Osteoblast (primary cell): ENCODE measurements around the gene TBC1D2B. TPM values are rescaled to one million over a fixed set of nuclear protein-coding genes. Genes with fewer than 3 reads are reported as not detected.

ENCODE experiments used
- DNase-seq: peaks from one replicate; pipeline ENCODE4 v3.0.0; 2011; ENCODE audit warnings: low spot score, mixed read lengths; ENCODE audit not compliant: insufficient read length; ENCODE audit errors: missing footprints
- H2AFZ ChIP-seq: 2 replicates; pipeline ENCODE4 v1.6.0; 2011; ENCODE audit warnings: mild to moderate bottlenecking, low read length
- H3K27ac ChIP-seq: 2 replicates; pipeline ENCODE4 v1.5.1; 2011; ENCODE audit warnings: mild to moderate bottlenecking, low read depth, low read length, moderate library complexity
- H3K27me3 ChIP-seq: 2 replicates; pipeline ENCODE4 v1.6.0; 2012; ENCODE audit warnings: mild to moderate bottlenecking, control low read depth, inconsistent platforms, low read length, moderate library complexity; ENCODE audit not compliant: insufficient read depth
- H3K36me3 ChIP-seq: 2 replicates; pipeline ENCODE4 v1.5.1; 2011; ENCODE audit warnings: mild to moderate bottlenecking, low read length, control low read depth, moderate library complexity; ENCODE audit not compliant: insufficient read depth
- H3K4me1 ChIP-seq: 2 replicates; pipeline ENCODE4 v1.5.1; 2011; ENCODE audit warnings: mild to moderate bottlenecking, low read length, control low read depth, moderate library complexity; ENCODE audit not compliant: insufficient read depth
- H3K4me2 ChIP-seq: 2 replicates; pipeline ENCODE4 v1.6.0; 2011; ENCODE audit warnings: mild to moderate bottlenecking, low read length; ENCODE audit not compliant: insufficient read depth
- H3K4me3 ChIP-seq: fragments of 200-600 bp; sonication (generic); 3 replicates; pipeline ENCODE4 v1.5.1; 2012; ENCODE audit warnings: mild to moderate bottlenecking, low read length, inconsistent platforms; ENCODE audit not compliant: insufficient read depth
- H3K79me2 ChIP-seq: 2 replicates; pipeline ENCODE4 v1.6.0; 2012; ENCODE audit warnings: mild to moderate bottlenecking, low read length, control low read depth, inconsistent platforms; ENCODE audit not compliant: insufficient read depth
- H3K9me3 ChIP-seq: 2 replicates; pipeline ENCODE4 v1.5.1; 2011; ENCODE audit warnings: low read depth, low read length, control low read depth
- H4K20me1 ChIP-seq: 2 replicates; pipeline ENCODE4 v1.6.0; 2012; ENCODE audit warnings: mild to moderate bottlenecking, low read length, control low read depth; ENCODE audit not compliant: insufficient read depth
- CTCF ChIP-seq: IDR thresholded peaks from 2 replicates; pipeline ENCODE4 v1.5.1; 2011; ENCODE audit warnings: mild to moderate bottlenecking, low read depth, low read length, moderate library complexity; ENCODE audit errors: extremely low read depth
- total RNA-seq: library from RNA; depleted of rRNA; stranded (reverse); fragments of >200 nt; gene quantifications from 2 replicates; pipeline ENCODE4 v1.2.3, GENCODE V29; 2012

TBC1D2B gene
- total RNA-seq, 1 donor = 58.3 TPM

DNA sequence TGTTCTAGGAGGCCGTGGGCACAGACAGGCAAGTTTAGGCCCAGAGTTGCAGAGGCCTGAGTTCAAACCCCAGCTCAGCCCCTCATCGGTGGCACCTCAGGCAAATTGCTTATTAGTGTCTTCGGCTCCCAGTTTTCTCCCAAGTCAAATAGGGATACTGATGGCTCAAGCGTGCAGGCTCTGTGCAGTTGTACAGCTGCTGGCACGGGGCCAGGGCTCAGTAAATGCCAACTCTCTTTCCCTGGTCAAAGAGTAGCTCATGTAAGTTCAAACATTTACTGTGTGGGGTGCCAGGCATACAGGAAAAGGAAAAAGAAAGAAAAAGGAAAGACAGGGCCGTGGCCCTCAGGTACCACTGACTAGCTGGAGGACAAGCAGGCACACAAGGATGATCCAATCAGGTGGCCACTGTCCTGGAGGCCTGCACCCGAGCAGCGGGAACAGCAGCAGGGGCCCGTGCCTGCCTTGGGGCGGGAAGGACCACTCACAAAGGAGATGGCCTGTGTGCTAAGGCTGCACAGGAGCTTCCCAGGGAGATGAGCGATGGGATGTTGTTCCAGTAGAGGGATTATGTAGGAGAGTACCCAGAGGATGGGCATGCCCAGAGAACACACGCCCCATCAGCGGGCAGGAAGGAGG lies 70.8 kb downstream of the TBC1D2B start:
- H3K79me2 ChIP-seq = peaks cover 4% of the 10 kb centered on the region
- DNase-seq = no peak
- H3K4me3 ChIP-seq = no peak overlapping the region
- H3K27ac ChIP-seq = no peak overlapping the region
- H3K4me2 ChIP-seq = no peak overlapping the region
- no peak for TF ChIP-seq CTCF
- no peaks in the 10 kb centered on the region for H3K9me3 ChIP-seq
- H3K27me3 ChIP-seq = no peaks in the 10 kb centered on the region
- H3K4me1 ChIP-seq = peaks cover 26% of the 10 kb centered on the region
- H2AFZ ChIP-seq = no peak overlapping the region
- peaks cover 50% of the 10 kb centered on the region for H4K20me1 ChIP-seq
- peaks cover 38% of the 10 kb centered on the region for H3K36me3 ChIP-seq

GRCh38 chr15:78004919-78005634 lies 72.4 kb downstream of the TBC1D2B start:
- Histone ChIP-seq H3K4me2 (no peak overlapping the region), H3K27me3 (no peaks in the 10 kb centered on the region), H2AFZ (no peak overlapping the region), H3K27ac (peak overlapping the region; percentile 58), H3K4me3 (no peak overlapping the region), H4K20me1 (peaks cover 53% of the 10 kb centered on the region), H3K36me3 (peaks cover 51% of the 10 kb centered on the region), H3K9me3 (no peaks in the 10 kb centered on the region), H3K79me2 (peaks cover 4% of the 10 kb centered on the region), H3K4me1 (peaks cover 26% of the 10 kb centered on the region)
- DNase-seq = peak; percentile 95
- peak; percentile 40 for TF ChIP-seq CTCF

DNA sequence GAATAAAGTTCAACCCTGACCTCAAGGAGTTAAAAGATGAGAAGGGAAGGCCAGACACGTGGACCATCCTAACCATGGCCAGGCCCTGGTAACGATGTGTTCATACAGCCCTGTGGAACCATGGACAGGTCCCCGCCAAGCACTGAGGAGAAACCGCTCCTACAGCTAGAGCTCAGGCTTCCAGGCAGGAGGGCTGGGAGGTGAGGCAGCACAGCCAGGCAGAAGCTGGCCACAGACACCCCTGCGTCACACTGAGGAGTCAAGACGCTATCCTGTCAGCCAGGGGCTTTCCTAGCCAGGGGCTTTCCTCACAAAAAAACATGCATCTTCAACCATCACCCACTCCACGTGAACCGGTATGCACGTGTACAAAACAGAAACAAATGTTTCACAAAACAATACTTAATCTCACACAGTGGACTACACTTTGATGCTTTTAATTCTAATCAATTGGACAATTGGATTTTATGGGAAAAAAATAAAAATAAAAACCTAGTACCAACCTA lies 73.2 kb downstream of the TBC1D2B start:
- Histone ChIP-seq H3K4me1 (peaks cover 26% of the 10 kb centered on the region), H3K4me3 (no peak overlapping the region), H3K27me3 (no peaks in the 10 kb centered on the region), H2AFZ (no peak overlapping the region), H3K79me2 (peaks cover 4% of the 10 kb centered on the region), H3K4me2 (no peak overlapping the region), H3K27ac (peak overlapping the region; percentile 11), H3K9me3 (no peaks in the 10 kb centered on the region), H4K20me1 (peaks cover 50% of the 10 kb centered on the region), H3K36me3 (peaks cover 51% of the 10 kb centered on the region)
- peak; percentile 71 for DNase-seq
- no peak for TF ChIP-seq CTCF

DNA sequence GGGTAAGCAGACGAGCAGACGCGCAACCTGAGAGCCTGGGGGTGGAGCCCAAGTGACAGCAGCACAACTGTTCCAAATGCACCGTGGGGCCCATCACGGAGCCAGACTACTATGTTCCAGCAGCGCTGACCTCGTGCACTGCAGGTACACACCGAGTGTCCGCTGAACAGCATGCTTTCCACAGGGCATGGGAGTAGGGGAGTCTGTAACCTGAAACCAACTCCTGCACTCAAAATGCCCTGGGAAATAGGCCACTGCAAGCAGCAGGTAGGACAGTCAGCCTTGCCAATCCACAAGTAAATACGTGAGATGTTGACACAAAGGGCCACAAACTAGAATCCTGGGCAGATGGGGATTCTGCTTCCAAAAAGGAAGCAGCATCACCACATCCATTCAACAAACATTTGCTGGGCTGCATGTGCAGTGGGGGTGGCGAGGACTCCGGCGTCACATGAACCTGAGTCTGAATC lies 73.9 kb downstream of the TBC1D2B start:
- H2AFZ ChIP-seq = no peak overlapping the region
- no peak overlapping the region for H3K27ac ChIP-seq
- H3K79me2 ChIP-seq = peaks cover 4% of the 10 kb centered on the region
- H3K9me3 ChIP-seq = no peaks in the 10 kb centered on the region
- H3K4me3 ChIP-seq = no peak overlapping the region
- DNase-seq = no peak
- no peaks in the 10 kb centered on the region for H3K27me3 ChIP-seq
- H3K4me1 ChIP-seq = peaks cover 26% of the 10 kb centered on the region
- H4K20me1 ChIP-seq = peaks cover 46% of the 10 kb centered on the region
- no peak overlapping the region for H3K4me2 ChIP-seq
- peaks cover 52% of the 10 kb centered on the region for H3K36me3 ChIP-seq
- no peak for TF ChIP-seq CTCF
